Muscle of arm (tissue), 12 donors: ENCODE measurements around the gene GPR176. TPM values are rescaled to one million over a fixed set of nuclear protein-coding genes. Genes with fewer than 3 reads are reported as not detected.

ENCODE experiments used
- polyA plus RNA-seq, 12 donors: library from polyadenylated mRNA; unstranded; fragments of 120-200 nt; gene quantifications; one replicate each; pipeline ENCODE4 v1.2.1, GENCODE V29; 2013; ENCODE audit not compliant: insufficient read length in 12 of 12

The GPR176 gene
- polyA plus RNA-seq, 12 donors = 4.0 to 18.5 (median 5.4) TPM; not detected in 1

Other genes starting within 250 kb of the GPR176 start
- gene FSIP1, start 137.4 kb downstream of the GPR176 start, polyA plus RNA-seq = under 1 TPM in 10 of 12 donors, not detected in 2; 0.11 to 0.97 (median 0.43) TPM
- 10 to 100 TPM in 11 of 12 donors, not detected in 1; 24.6 to 47.3 (median 35.2) TPM for gene EIF2AK4, start 13.8 kb upstream of the GPR176 start, polyA plus RNA-seq
- 100 to 1,000 TPM in 11 of 12 donors, not detected in 1; 296 to 625 (median 340) TPM for gene SRP14, start 118.9 kb upstream of the GPR176 start, polyA plus RNA-seq
- gene BMF, start 188.6 kb upstream of the GPR176 start, polyA plus RNA-seq = 10 to 100 TPM in 9 of 12 donors, 1 to 10 TPM in 2, not detected in 1; 8.9 to 19.7 (median 11.9) TPM
- gene BUB1B, start 240.8 kb upstream of the GPR176 start, polyA plus RNA-seq = 10 to 100 TPM in 10 of 12 donors, 1 to 10 TPM in 1, not detected in 1; 7.8 to 27.8 (median 16.0) TPM